Testis (tissue), 3 donors: ENCODE measurements around the gene PCNT. TPM values are rescaled to one million over a fixed set of nuclear protein-coding genes. Genes with fewer than 3 reads are reported as not detected.

Source experiments
- DNase-seq: peaks from one replicate; pipeline ENCODE4 v3.0.0-alpha.2; 2019
- H3K27ac ChIP-seq, 2 donors: fragments of 200-600 bp; sonication (generic); one replicate each; pipeline ENCODE4 v1.5.1; 2019
- H3K27me3 ChIP-seq: fragments of 200-600 bp; sonication (generic); one replicate; pipeline ENCODE4 v1.5.1; 2019
- H3K36me3 ChIP-seq: fragments of 200-600 bp; sonication (generic); one replicate; pipeline ENCODE4 v1.5.1; 2017; ENCODE audit warnings: low read depth; ENCODE audit errors: missing control alignments
- H3K4me1 ChIP-seq: fragments of 200-600 bp; sonication (generic); one replicate; pipeline ENCODE4 v1.5.1; 2019
- H3K4me3 ChIP-seq, 2 donors: fragments of 200-600 bp; sonication (generic); one replicate each; pipeline ENCODE4 v1.5.1; 2017 to 2019
- H3K9me3 ChIP-seq: fragments of 200-600 bp; sonication (generic); one replicate; pipeline ENCODE4 v1.5.1; 2017
- POLR2A ChIP-seq: fragments of 450-650 bp; IDR thresholded peaks from one replicate; pipeline ENCODE4 v1.6.1; 2017; ENCODE audit warnings: antibody characterized with exemption, mild to moderate bottlenecking, moderate library complexity
- WGBS, 2 donors: methylation state at CpG; one replicate each; pipeline ENCODE4 v1.1.5; 2018; 5-methylcytosine and 5-hydroxymethylcytosine counted together
- intact Hi-C: fragments of 100-400 bp; cut with DNase I; formaldehyde crosslinking; loops from one replicate; pipeline ENCODE4 v1.15.1; 2023; ENCODE audit warnings: low total_unique reads
- polyA plus RNA-seq: library from polyadenylated mRNA; stranded (reverse); fragments of 350-450 nt; fragmentation: Illumina TruSeq; extraction: RNeasy Lipid Tissue Mini Kit (QIAGEN cat#74804); gene quantifications from one replicate; pipeline ENCODE4 v1.2.3, GENCODE V29; 2014; ENCODE audit warnings: low read depth, low replicate concordance; ENCODE audit not compliant: insufficient read depth
- total RNA-seq, 2 donors: library from RNA; depleted of rRNA; stranded (reverse); fragments of >200 nt; gene quantifications; one replicate each; pipeline ENCODE4 v1.2.3, GENCODE V29; 2016
- TF ChIP-seq, protein P1 (sequence below), 3 experiments: fragments of 450-650 bp in 2 of 3; fragments of 200-600 bp in 1 of 3; sonication (generic) in 1 of 3; IDR thresholded peaks; one replicate each; pipeline ENCODE4 v1.5.1; 2016 to 2019; ENCODE audit warnings: antibody characterized with exemption in 3 of 3, mild to moderate bottlenecking in 2 of 3, moderate library complexity in 1 of 3

Gene PCNT
- total and polyA plus RNA-seq, 3 donors from 2014 or later, result 44.7 to 169 (median 116) TPM

DNA sequence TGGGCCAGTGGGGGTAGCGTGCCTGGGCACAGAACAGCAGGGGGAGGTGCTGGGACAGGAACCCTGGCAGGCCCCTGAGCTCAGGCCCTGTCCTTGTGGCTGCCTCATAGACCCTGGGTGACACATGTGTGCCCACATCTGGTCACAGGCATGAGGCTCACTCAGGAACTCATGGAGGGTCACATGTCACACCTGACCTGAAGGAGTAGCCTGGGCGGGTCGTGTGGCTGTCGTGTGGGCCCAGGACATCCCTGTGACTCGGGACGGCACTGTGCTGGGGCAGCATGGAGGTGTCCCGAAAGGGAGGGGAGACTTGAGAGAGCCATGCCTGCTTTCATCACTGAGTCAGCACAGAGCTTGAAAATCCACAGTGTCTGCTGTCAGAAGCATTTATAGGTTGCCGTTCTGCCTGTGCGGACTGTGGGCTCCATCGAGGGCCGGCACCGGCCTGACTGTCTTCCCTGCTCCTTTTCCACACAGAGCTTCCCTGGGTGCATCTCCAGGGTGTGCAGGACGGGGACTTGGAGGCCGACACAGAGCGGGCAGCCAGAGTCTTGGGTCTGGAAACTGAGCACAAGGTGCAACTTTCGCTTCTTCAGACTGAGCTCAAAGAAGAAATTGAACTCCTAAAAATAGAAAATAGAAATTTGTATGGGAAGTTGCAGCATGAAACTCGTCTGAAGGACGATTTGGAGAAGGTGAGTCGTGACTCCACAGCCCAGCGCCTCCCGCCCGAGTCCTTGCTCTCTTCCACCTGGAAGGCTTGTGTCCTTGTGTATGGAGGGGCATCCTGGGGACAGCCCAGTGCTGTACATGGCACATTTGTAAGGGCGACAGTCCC lies 32.8 kb downstream of the PCNT start:
- Histone ChIP-seq H3K27ac (no peak overlapping the region), H3K4me3 (no peak overlapping the region), H3K36me3 (no peaks in the 10 kb centered on the region), H3K9me3 (no peaks in the 10 kb centered on the region), H3K27me3 (no peaks in the 10 kb centered on the region), H3K4me1 (peaks cover 7% of the 10 kb centered on the region)
- 89 to 93% methylated on average over 16 to 23 of the region's 23 CpGs for WGBS, 2 donors
- TF ChIP-seq, protein P1, sequence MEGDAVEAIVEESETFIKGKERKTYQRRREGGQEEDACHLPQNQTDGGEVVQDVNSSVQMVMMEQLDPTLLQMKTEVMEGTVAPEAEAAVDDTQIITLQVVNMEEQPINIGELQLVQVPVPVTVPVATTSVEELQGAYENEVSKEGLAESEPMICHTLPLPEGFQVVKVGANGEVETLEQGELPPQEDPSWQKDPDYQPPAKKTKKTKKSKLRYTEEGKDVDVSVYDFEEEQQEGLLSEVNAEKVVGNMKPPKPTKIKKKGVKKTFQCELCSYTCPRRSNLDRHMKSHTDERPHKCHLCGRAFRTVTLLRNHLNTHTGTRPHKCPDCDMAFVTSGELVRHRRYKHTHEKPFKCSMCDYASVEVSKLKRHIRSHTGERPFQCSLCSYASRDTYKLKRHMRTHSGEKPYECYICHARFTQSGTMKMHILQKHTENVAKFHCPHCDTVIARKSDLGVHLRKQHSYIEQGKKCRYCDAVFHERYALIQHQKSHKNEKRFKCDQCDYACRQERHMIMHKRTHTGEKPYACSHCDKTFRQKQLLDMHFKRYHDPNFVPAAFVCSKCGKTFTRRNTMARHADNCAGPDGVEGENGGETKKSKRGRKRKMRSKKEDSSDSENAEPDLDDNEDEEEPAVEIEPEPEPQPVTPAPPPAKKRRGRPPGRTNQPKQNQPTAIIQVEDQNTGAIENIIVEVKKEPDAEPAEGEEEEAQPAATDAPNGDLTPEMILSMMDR (IDR thresholded peaks at IDR 0.05), result no peak
- no peak for TF ChIP-seq POLR2A
- intact Hi-C loops, result no loop called here
- DNase-seq, result no peak

DNA sequence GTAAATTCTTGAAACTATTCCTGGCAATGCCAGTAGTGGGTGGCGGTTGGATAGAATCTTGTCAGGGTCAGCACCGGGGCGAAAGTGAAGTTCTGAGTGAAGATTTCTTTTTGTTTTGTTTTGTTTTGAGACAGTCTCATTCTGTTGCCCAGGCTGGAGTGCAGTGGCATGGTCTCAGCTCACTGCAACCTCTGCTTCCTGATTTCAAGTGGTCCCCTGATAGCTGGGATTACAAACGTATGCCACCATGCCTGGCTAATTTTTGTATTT lies 33.3 kb downstream of the PCNT start:
- 70 to 85% methylated on average over 4 of the region's 4 CpGs for WGBS, 2 donors
- H3K4me1 ChIP-seq, result peaks cover 12% of the 10 kb centered on the region
- H3K27ac ChIP-seq, result no peak overlapping the region
- H3K9me3 ChIP-seq, result no peaks in the 10 kb centered on the region
- TF ChIP-seq, protein P1 (IDR thresholded peaks at IDR 0.05), result no peak
- no peak for TF ChIP-seq POLR2A
- no peak overlapping the region for H3K4me3 ChIP-seq
- no peak for DNase-seq
- no peaks in the 10 kb centered on the region for H3K36me3 ChIP-seq
- H3K27me3 ChIP-seq, result no peaks in the 10 kb centered on the region
- intact Hi-C loops, result no loop called here

DNA sequence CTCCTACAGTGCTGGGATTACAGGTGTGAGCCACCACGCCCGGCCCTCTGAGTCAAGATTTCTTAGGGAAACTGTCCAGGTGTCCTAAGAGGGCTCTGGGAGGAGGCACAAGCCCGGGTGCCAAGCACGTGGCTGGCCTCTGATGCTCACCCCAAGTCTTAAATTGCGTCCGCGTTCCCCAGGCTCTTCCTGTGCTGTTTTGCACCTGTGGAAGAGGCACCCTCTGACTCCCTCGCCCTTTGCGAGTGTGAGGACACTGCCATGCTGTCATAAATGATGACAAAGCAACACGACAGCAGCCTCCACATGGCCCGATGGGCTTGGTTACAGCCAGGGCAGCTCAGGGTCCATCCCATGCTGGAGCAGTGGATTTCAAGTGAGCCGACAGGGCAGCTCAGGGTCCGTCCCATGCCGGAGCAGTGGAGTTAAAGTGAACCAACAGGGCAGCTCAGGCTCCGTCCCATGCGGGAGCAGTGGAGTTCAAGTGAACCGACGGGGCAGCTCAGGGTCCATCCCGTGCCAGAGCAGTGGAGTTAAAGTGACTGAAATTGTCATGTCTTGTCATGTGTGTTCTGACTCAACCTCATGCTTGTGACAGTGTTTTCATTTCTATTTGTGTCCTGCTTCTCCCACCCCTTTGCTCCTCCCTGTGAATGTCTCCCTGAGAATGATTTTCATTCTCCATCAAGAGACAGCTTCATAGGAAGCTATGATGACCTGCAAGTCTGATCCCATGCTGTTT lies 33.9 kb downstream of the PCNT start:
- intact Hi-C loops, result no loop called here
- no peaks in the 10 kb centered on the region for H3K27me3 ChIP-seq
- no peaks in the 10 kb centered on the region for H3K9me3 ChIP-seq
- H3K4me1 ChIP-seq, result peaks cover 18% of the 10 kb centered on the region
- WGBS, 2 donors, result 88 to 95% methylated on average over 18 to 19 of the region's 19 CpGs
- H3K36me3 ChIP-seq, result no peaks in the 10 kb centered on the region
- H3K4me3 ChIP-seq, result no peak overlapping the region
- TF ChIP-seq, protein P1 (IDR thresholded peaks at IDR 0.05), result no peak
- no peak for TF ChIP-seq POLR2A
- H3K27ac ChIP-seq, result no peak overlapping the region
- DNase-seq, result no peak

DNA sequence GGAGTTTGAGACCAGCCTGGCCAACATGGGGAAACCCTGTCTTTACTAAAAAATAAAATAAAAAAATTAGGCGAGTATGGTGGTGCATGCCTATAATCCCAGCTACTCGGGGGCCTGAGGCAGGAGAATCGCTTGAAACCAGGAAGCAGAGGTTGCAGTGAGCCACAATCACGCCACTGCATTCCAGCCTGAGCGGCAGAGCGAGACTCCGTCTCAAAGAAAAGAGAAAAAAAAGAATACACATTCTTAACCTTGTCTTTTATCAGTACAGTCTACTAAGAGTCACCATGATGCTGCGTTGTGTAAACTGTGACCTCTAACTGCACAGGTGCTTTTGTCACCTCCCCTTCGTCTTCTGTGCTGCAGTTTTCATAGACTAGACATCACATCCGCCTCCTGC lies 37.2 kb downstream of the PCNT start:
- intact Hi-C loops, result no loop called here

More for the DNA sequence above, 37.2 kb downstream of the PCNT start:
- no peaks in the 10 kb centered on the region for H3K9me3 ChIP-seq
- 65 to 91% methylated on average over 10 of the region's 10 CpGs for WGBS, 2 donors
- no peak for DNase-seq
- H3K36me3 ChIP-seq, result no peaks in the 10 kb centered on the region
- H3K4me3 ChIP-seq, result no peak overlapping the region
- H3K4me1 ChIP-seq, result peaks cover 26% of the 10 kb centered on the region
- H3K27me3 ChIP-seq, result no peaks in the 10 kb centered on the region
- H3K27ac ChIP-seq, result no peak overlapping the region
- TF ChIP-seq, protein P1 (IDR thresholded peaks at IDR 0.05), result no peak
- TF ChIP-seq POLR2A, result no peak
